WI38 (cell line): ENCODE results near the gene KLHDC2.

Experiments
- H3K4me3 ChIP-seq: 2 replicates; pipeline ENCODE4 v1.5.1; 2011; ENCODE audit warnings: low read depth, mild to moderate bottlenecking, control low read depth, low read length
- CTCF ChIP-seq: IDR thresholded peaks from 2 replicates; pipeline ENCODE4 v1.5.1; 2012; ENCODE audit warnings: low read depth, mild to moderate bottlenecking, control low read depth, low read length

The KLHDC2 gene

GRCh38 chr14:49754570-49755097 lies 13.3 kb upstream of the KLHDC2 start:
- H3K4me3 ChIP-seq = no peak overlapping the region
- TF ChIP-seq CTCF = no peak

DNA sequence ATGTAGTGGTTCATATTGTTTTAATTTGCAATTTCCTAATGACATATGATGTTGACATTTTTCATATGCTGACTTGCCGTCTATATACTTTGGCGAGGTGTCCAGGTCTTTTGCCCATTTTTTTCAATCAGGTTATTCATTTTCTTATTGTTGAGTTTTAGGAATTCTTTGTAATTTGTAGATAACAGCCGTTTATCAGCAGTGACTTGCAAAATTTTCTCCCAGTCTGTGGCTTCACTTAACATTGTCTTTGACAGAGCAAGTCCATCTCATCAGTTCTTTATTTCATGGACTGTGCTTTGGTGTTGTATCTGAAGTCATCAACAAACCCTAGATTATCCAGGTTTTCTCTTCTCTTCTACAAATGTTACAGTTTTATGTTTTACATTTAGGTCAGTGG lies 12.6 kb upstream of the KLHDC2 start:
- no peak overlapping the region for H3K4me3 ChIP-seq
- no peak for TF ChIP-seq CTCF

DNA sequence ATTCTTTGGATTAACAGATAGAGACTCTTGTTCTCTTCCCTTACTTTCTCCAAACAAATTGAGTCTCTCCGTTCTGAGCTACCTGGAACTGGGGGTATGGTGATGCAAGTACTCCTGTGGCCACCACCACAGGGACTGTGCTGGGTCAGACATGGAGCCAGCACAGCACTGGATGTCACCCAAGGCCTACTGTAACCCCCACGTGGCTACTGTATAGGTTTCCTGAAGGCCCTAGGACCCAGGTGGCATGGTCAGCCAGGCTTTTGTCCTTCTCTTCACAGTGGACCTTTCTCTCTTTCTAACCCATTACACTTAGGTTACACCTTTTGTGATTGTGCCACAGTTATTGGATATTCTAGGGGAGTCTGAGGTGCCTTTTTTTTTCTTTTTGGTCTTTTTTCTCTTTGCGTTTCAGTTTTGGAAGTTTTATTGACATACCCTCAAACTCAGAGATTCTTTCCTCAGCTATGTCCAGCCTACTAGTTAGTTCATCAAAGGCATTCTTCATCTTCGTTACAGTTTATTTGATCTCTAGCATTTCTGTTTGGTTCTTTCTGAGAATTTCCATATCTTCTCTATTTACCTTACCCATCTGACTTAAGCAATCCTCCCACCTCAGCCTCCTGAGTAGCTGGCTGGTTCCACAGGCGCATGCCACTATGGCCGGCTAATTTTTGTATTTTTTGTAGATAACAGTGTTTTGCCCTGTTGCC lies 6.0 kb upstream of the KLHDC2 start:
- no peak overlapping the region for H3K4me3 ChIP-seq
- TF ChIP-seq CTCF = no peak

DNA sequence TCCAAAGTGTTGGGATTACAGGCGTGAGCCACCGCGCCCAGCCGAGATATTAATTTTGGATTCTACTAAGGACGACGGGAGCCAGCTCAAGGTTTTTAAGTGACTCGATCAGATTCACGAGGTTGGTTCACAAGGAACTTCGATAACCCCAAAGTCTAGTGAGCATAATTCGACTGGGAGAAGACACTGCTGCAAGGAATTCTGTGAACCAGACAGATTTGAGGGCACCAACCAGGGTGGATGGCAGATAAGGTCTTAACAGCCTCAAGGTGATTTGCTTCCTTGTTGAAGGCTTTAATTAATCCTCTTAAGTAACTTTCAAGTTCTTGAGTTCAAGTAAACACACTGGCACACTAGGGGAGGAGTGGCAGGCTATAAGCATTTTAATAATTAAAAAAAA lies 1.1 kb upstream of the KLHDC2 start:
- peak overlapping the region; percentile 63 for H3K4me3 ChIP-seq

DNA sequence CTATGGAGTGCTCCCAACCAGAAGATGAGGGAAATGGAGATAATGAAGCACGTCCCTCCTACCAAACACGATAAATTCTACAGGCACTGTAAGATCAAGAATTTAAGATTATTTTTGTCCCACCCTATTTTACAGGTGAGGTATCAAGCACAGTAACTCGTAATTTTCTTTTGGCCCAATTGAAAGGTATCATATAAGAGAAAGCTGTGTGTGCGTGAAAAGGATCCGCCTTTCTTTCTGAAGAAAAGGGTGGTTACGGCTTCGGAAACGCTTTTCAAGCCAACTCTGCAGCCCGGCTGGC lies 733 bp upstream of the KLHDC2 start:
- TF ChIP-seq CTCF = no peak
- H3K4me3 ChIP-seq = peak overlapping the region; percentile 63

More for the DNA sequence above, 1.1 kb upstream of the KLHDC2 start:
- no peak for TF ChIP-seq CTCF

DNA sequence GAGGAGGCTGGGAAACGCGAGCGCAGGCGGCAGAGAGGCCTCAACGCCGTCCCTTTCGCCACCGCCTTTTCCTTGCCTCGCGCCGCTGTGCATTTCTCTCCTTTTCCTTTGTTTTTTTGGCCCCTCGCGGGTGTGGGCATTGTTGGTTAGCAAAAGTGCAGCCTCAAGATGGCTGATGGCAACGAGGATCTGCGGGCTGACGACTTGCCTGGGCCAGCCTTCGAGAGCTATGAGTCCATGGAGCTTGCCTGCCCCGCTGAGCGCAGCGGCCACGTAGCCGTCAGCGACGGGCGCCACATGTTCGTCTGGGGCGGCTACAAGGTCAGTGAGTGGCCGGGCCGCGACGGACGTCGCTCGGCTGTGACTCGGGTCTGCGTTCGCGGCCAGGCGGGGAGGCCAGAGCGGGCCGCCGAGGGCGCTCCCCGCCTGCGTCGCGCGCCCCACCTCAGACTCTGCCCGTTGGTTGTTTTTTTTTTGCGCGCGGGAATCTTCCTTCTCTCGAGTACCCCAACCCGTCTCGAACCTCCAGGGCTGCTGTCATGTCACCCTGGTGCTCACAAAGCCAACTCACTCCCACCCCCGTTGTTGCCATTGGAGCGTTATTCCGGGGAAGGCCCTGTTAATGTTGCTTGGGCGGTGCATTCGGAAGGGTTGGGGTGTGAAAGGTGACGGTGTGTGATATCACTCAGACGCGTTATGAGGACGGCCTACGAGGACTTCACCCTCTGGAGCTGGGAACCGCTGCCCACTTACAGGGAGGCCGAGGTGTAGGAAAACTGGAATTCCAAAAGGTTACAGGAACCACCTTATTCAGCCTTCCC lies 558 bp downstream of the KLHDC2 start:
- no peak for TF ChIP-seq CTCF
- peak overlapping the region; percentile 92 for H3K4me3 ChIP-seq

DNA sequence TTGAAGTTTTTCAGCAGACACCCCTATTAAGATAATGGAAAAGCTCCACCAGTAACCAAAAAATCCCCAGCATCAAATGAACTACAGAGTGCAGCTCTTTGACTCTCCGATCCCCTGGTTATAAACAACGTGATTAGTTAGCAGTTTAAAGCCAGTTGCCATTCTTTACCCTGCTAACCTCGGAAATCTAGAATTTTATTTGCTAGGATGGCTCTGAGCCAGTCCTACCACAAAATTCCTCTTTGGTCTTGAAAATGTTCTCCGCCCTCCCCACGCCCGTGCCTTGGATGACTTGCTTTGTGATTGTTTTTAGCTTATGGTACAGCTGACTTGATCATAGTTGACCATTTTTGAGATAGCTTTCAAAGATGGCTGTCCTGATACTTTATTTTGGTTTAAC lies 1.2 kb downstream of the KLHDC2 start:
- no peak for TF ChIP-seq CTCF

More for the DNA sequence above, 1.2 kb downstream of the KLHDC2 start:
- H3K4me3 ChIP-seq = peak overlapping the region; percentile 92
